ENCODE data around the gene MAP2.

Gene MAP2

GRCh38 chr2:209600341-209601171 lies 176.7 kb downstream of the MAP2 start:
- peak; percentile 81 for DNase-seq
- H3K4me3 ChIP-seq (ENCODE audit: low read depth, low read length): peak overlapping the region; percentile 19

DNA sequence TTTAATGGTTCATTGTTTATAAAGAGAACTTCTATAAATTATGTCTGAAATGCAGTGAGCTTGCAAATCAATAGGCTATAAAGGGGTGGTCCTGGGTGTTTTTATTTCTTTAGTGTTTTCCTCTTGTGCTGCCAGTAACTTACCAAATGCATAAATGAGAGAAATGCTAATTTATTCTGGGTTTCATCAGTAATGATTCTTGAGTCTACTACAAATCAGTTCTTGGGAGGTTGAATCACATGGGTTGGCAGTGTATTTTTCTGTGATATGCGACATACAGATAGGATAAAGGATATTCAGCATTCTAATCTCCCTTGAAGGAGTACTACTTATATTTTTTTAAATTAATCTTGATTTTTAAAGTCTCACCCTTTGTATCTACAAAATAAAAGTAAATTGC lies 177.7 kb downstream of the MAP2 start:
- TF ChIP-seq, protein P1, sequence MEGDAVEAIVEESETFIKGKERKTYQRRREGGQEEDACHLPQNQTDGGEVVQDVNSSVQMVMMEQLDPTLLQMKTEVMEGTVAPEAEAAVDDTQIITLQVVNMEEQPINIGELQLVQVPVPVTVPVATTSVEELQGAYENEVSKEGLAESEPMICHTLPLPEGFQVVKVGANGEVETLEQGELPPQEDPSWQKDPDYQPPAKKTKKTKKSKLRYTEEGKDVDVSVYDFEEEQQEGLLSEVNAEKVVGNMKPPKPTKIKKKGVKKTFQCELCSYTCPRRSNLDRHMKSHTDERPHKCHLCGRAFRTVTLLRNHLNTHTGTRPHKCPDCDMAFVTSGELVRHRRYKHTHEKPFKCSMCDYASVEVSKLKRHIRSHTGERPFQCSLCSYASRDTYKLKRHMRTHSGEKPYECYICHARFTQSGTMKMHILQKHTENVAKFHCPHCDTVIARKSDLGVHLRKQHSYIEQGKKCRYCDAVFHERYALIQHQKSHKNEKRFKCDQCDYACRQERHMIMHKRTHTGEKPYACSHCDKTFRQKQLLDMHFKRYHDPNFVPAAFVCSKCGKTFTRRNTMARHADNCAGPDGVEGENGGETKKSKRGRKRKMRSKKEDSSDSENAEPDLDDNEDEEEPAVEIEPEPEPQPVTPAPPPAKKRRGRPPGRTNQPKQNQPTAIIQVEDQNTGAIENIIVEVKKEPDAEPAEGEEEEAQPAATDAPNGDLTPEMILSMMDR (IDR thresholded peaks at IDR 0.05; ENCODE audit: low read depth, low read length): no peak
- Histone ChIP-seq H3K9me3 (ENCODE audit: severe bottlenecking) (no peaks in the 10 kb centered on the region), H3K27ac (no peak overlapping the region; the same call in 1 of the 2 replicates), H3K36me3 (no peaks in the 10 kb centered on the region), H3K4me3 (ENCODE audit: low read depth, low read length) (no peak overlapping the region), H3K27me3 (ENCODE audit: insufficient read depth, low read depth, severe bottlenecking) (no peaks in the 10 kb centered on the region)
- DNase-seq: no peak

More at GRCh38 chr2:209600341-209601171, 176.7 kb downstream of the MAP2 start:
- H3K27me3 ChIP-seq (ENCODE audit: insufficient read depth, low read depth, severe bottlenecking): no peaks in the 10 kb centered on the region
- H3K27ac ChIP-seq: peak overlapping the region; percentile 58
- no peaks in the 10 kb centered on the region for H3K9me3 ChIP-seq (ENCODE audit: severe bottlenecking)
- TF ChIP-seq, protein P1 (IDR thresholded peaks at IDR 0.05; ENCODE audit: low read depth, low read length): no peak
- no peaks in the 10 kb centered on the region for H3K36me3 ChIP-seq

DNA sequence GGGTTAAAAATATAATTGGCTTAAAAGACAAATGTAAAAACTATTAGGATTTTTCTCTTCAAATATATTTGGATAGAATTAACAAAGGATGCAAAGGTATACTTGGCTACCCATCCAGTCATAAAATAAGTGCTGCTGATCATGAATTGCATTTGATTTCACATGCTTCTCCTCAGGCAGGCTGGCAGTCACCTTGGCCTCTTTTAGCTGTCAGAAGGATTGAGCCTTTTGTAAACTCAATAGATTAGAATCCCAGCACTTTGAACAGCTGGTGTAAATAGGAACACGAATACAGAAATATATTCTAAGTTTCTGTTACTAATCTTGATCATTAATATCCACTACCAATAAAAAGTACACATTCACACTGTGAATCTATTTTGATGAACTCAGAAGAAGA lies 178.4 kb downstream of the MAP2 start:
- DNase-seq: no peak
- Histone ChIP-seq H3K4me3 (ENCODE audit: low read depth, low read length) (no peak overlapping the region), H3K27me3 (ENCODE audit: insufficient read depth, low read depth, severe bottlenecking) (no peaks in the 10 kb centered on the region), H3K36me3 (no peaks in the 10 kb centered on the region), H3K27ac (no peak overlapping the region), H3K9me3 (ENCODE audit: severe bottlenecking) (no peaks in the 10 kb centered on the region)
- TF ChIP-seq, protein P1 (IDR thresholded peaks at IDR 0.05; ENCODE audit: low read depth, low read length): no peak

GRCh38 chr2:209609531-209609930 lies 185.7 kb downstream of the MAP2 start:
- no peaks in the 10 kb centered on the region for H3K9me3 ChIP-seq (ENCODE audit: severe bottlenecking)
- H3K4me3 ChIP-seq (ENCODE audit: low read depth, low read length): no peak overlapping the region
- H3K36me3 ChIP-seq: no peaks in the 10 kb centered on the region
- DNase-seq: no peak
- no peak overlapping the region for H3K27ac ChIP-seq
- no peaks in the 10 kb centered on the region for H3K27me3 ChIP-seq (ENCODE audit: insufficient read depth, low read depth, severe bottlenecking)
- TF ChIP-seq, protein P1 (IDR thresholded peaks at IDR 0.05; ENCODE audit: low read depth, low read length): no peak

- Histone ChIP-seq H3K27ac (no peak overlapping the region), H3K27me3 (ENCODE audit: insufficient read depth, low read depth, severe bottlenecking) (no peaks in the 10 kb centered on the region), H3K4me3 (ENCODE audit: low read depth, low read length) (no peak overlapping the region), H3K9me3 (ENCODE audit: severe bottlenecking) (no peaks in the 10 kb centered on the region), H3K36me3 (no peaks in the 10 kb centered on the region)
- TF ChIP-seq, protein P1 (IDR thresholded peaks at IDR 0.05; ENCODE audit: low read depth, low read length): no peak
- no peak for DNase-seq
These were observed 186.8 kb downstream of the MAP2 start for GRCh38 chr2:209610631-209611030.
